Natural killer cell (primary cell): Measurements from ENCODE around the gene HLA-DRA. TPM values are rescaled to one million over a fixed set of nuclear protein-coding genes. Genes with fewer than 3 reads are reported as not detected.

Experiments
- ATAC-seq, 3 donors: fragments of 150-1000 bp in 2 of 3; fragments of 200-7000 bp in 1 of 3; cut with Tn5 transposase; 1 replicate in 1 of 3; 2 replicates in 2 of 3; pipeline ENCODE4 v1.10.0; 2021; ENCODE audit warnings: mild to moderate bottlenecking in 2 of 3, moderate library complexity in 2 of 3
- DNase-seq, 2 donors: peaks; one replicate each; pipeline versions ENCODE4 v3.0.0 to v3.0.0-alpha.2; 2013 to 2021; ENCODE audit warnings: mixed read lengths in 1 of 2
- H3K27ac ChIP-seq: one replicate; pipeline ENCODE4 v1.5.1; 2013; ENCODE audit warnings: mild to moderate bottlenecking, low read length
- H3K27me3 ChIP-seq: one replicate; pipeline ENCODE4 v1.6.1; 2013; ENCODE audit warnings: low read length; ENCODE audit not compliant: control insufficient read depth, insufficient read depth
- H3K36me3 ChIP-seq: one replicate; pipeline ENCODE4 v1.6.1; 2013; ENCODE audit warnings: low read length; ENCODE audit not compliant: control insufficient read depth, insufficient read depth
- H3K4me1 ChIP-seq: one replicate; pipeline ENCODE4 v1.6.1; 2013; ENCODE audit warnings: low read length; ENCODE audit not compliant: control insufficient read depth, insufficient read depth
- H3K4me3 ChIP-seq: one replicate; pipeline ENCODE4 v1.5.1; 2013; ENCODE audit warnings: low read length
- H3K9me3 ChIP-seq: one replicate; pipeline ENCODE4 v1.6.1; 2013; ENCODE audit warnings: low read length; ENCODE audit not compliant: control insufficient read depth, insufficient read depth
- H3K27ac Mint-ChIP-seq, 2 donors: one replicate each; pipeline ENCODE4 v1.8.0; 2022; ENCODE audit warnings: mild to moderate bottlenecking in 2 of 2, mixed read lengths in 2 of 2, moderate library complexity in 1 of 2
- H3K27me3 Mint-ChIP-seq, 2 donors: one replicate each; pipeline ENCODE4 v1.8.0; 2022; ENCODE audit warnings: low read depth in 2 of 2, mixed read lengths in 2 of 2
- H3K36me3 Mint-ChIP-seq: one replicate; pipeline ENCODE4 v1.8.0; 2022; ENCODE audit warnings: mixed read lengths
- H3K4me1 Mint-ChIP-seq, 2 donors: one replicate each; pipeline ENCODE4 v1.8.0; 2022; ENCODE audit warnings: mixed read lengths in 2 of 2
- H3K4me3 Mint-ChIP-seq: one replicate; pipeline ENCODE4 v1.8.0; 2022; ENCODE audit warnings: mild to moderate bottlenecking, moderate library complexity, mixed read lengths
- H3K9me3 Mint-ChIP-seq, 2 donors: one replicate each; pipeline ENCODE4 v1.8.0; 2022; ENCODE audit warnings: mixed read lengths in 2 of 2
- CTCF ChIP-seq: fragments of 200-600 bp; IDR thresholded peaks from one replicate; pipeline ENCODE4 v1.8.0; 2022; ENCODE audit warnings: antibody characterized with exemption
- WGBS: methylation state at CpG from one replicate; pipeline ENCODE4 v1.1.7; 2013; ENCODE audit warnings: missing lambda C conversion rate; ENCODE audit not compliant: insufficient coverage; 5-methylcytosine and 5-hydroxymethylcytosine counted together
- intact Hi-C: fragments of 100-400 bp; cut with micrococcal nuclease; formaldehyde crosslinking; loops from one replicate; pipeline ENCODE4 v1.14.2; 2022
- total RNA-seq, 4 donors: library from RNA; stranded (reverse); fragments of 120-200 nt in 1 of 4; gene quantifications; one replicate each; pipeline versions ENCODE4 v1.2.3 to v1.2.4, GENCODE V29; 2013 to 2022

The HLA-DRA gene
- total RNA-seq, 3 donors from 2014 or later (not counting 1 experiment from before 2014, with no cell fraction given): 49.9 to 160 (median 123) TPM

- DNase-seq (no peak), ATAC-seq (no peak)
- H3K9me3 ChIP-seq: no peaks in the 10 kb centered on the region
- WGBS: 95% methylated on average over 9 of the region's 10 CpGs
- intact Hi-C loops: no loop called here
- no peak for TF ChIP-seq CTCF
- no peaks in the 10 kb centered on the region for H3K4me1 ChIP-seq
- Mint-ChIP-seq H3K27ac (no peak overlapping the region), H3K4me1 (no peaks in the 10 kb centered on the region), H3K27me3 (peaks cover 19 to 48% of the 10 kb centered on the region in 2 donors), H3K9me3 (no peaks in the 10 kb centered on the region), H3K36me3 (no peaks in the 10 kb centered on the region), H3K4me3 (no peak overlapping the region)
- H3K27me3 ChIP-seq: no peaks in the 10 kb centered on the region
- H3K4me3 ChIP-seq: no peak overlapping the region
- no peaks in the 10 kb centered on the region for H3K36me3 ChIP-seq
- H3K27ac ChIP-seq: no peak overlapping the region
Observed at GRCh38 chr6:32396028-32396427, 43.7 kb upstream of the HLA-DRA start.

GRCh38 chr6:32397252-32397920 lies 42.3 kb upstream of the HLA-DRA start:
- DNase-seq: no peak
- no peaks in the 10 kb centered on the region for H3K27me3 ChIP-seq
- H3K9me3 ChIP-seq: no peaks in the 10 kb centered on the region
- no peak overlapping the region for H3K27ac Mint-ChIP-seq
- no peaks in the 10 kb centered on the region for H3K9me3 Mint-ChIP-seq
- no peaks in the 10 kb centered on the region for H3K36me3 Mint-ChIP-seq
- intact Hi-C loops: no loop called here
- TF ChIP-seq CTCF: no peak
- no peak for ATAC-seq
- no peaks in the 10 kb centered on the region for H3K4me1 ChIP-seq
- no peaks in the 10 kb centered on the region for H3K4me1 Mint-ChIP-seq
- H3K36me3 ChIP-seq: no peaks in the 10 kb centered on the region
- H3K27ac ChIP-seq: no peak overlapping the region
- H3K4me3 Mint-ChIP-seq: no peak overlapping the region
- WGBS: 68% methylated on average over 5 of the region's 7 CpGs
- peaks cover 22 to 48% of the 10 kb centered on the region in 2 donors for H3K27me3 Mint-ChIP-seq
- no peak overlapping the region for H3K4me3 ChIP-seq

- Mint-ChIP-seq H3K27ac (no peak overlapping the region), H3K4me1 (no peaks in the 10 kb centered on the region), H3K4me3 (no peak overlapping the region), H3K27me3 (peaks cover 27 to 49% of the 10 kb centered on the region in 2 donors), H3K36me3 (no peaks in the 10 kb centered on the region), H3K9me3 (no peaks in the 10 kb centered on the region)
- Histone ChIP-seq H3K9me3 (no peaks in the 10 kb centered on the region), H3K27me3 (no peaks in the 10 kb centered on the region), H3K4me3 (no peak overlapping the region), H3K27ac (no peak overlapping the region), H3K36me3 (no peaks in the 10 kb centered on the region), H3K4me1 (no peaks in the 10 kb centered on the region)
- no peak for TF ChIP-seq CTCF
- 44% methylated on average over 3 of the region's 4 CpGs for WGBS
- DNase-seq (no peak), ATAC-seq (no peak)
- intact Hi-C loops: no loop called here
Observed at GRCh38 chr6:32401284-32401963, 38.3 kb upstream of the HLA-DRA start.
